CD14-positive monocyte (primary cell): ENCODE results near the gene EXT2. TPM values are rescaled to one million over a fixed set of nuclear protein-coding genes. Genes with fewer than 3 reads are reported as not detected.

Source experiments
- DNase-seq, 3 donors: peaks; one replicate each; pipeline ENCODE4 v3.0.0-alpha.2; 2011 to 2022
- H2AFZ ChIP-seq: 2 replicates; pipeline ENCODE4 v1.6.0; 2012; ENCODE audit warnings: mild to moderate bottlenecking, low read depth, low read length, inconsistent platforms; ENCODE audit not compliant: insufficient read depth, poor library complexity, severe bottlenecking
- H3K27ac ChIP-seq, 2 donors: 1 replicate in 1 of 2; 2 replicates in 1 of 2; pipeline ENCODE4 v1.5.1; 2012 to 2013; ENCODE audit warnings: low read length in 2 of 2, control low read depth in 1 of 2, inconsistent platforms in 1 of 2, low read depth in 1 of 2, mild to moderate bottlenecking in 1 of 2
- H3K27me3 ChIP-seq, 2 donors: one replicate each; pipeline versions ENCODE4 v1.6.0 to v1.6.1; 2011 to 2013; ENCODE audit warnings: low read length in 2 of 2; ENCODE audit not compliant: control insufficient read depth in 2 of 2, insufficient read depth in 2 of 2
- H3K36me3 ChIP-seq, 2 donors: replicated peaks in 1 of 2; 1 replicate in 1 of 2; 2 replicates in 1 of 2; pipeline versions ENCODE4 v1.5.1 to v1.6.1; 2012 to 2013; ENCODE audit warnings: low read length in 2 of 2, control low read depth in 1 of 2, inconsistent platforms in 1 of 2, mild to moderate bottlenecking in 1 of 2; ENCODE audit not compliant: insufficient read depth in 2 of 2, control insufficient read depth in 1 of 2
- H3K4me1 ChIP-seq, 2 donors: 1 replicate in 1 of 2; 2 replicates in 1 of 2; pipeline versions ENCODE4 v1.5.1 to v1.6.1; 2012 to 2013; ENCODE audit warnings: low read length in 2 of 2, control low read depth in 1 of 2, inconsistent platforms in 1 of 2, mild to moderate bottlenecking in 1 of 2, moderate library complexity in 1 of 2; ENCODE audit not compliant: insufficient read depth in 2 of 2, control insufficient read depth in 1 of 2
- H3K4me2 ChIP-seq: replicated peaks from 2 replicates; pipeline ENCODE3; 2012; ENCODE audit warnings: low read length, moderate library complexity, mild to moderate bottlenecking; ENCODE audit not compliant: poor library complexity, severe bottlenecking; ENCODE audit errors: extremely low read depth
- H3K4me3 ChIP-seq, 3 experiments: fragments of 200-600 bp in 1 of 3; sonication (generic) in 1 of 3; replicated peaks in 1 of 3; 1 replicate in 2 of 3; 2 replicates in 1 of 3; pipeline ENCODE4 v1.5.1; 2011 to 2013; ENCODE audit warnings: low read length in 3 of 3, mild to moderate bottlenecking in 3 of 3, control low read depth in 2 of 3, low read depth in 2 of 3, inconsistent platforms in 1 of 3, moderate library complexity in 1 of 3
- H3K79me2 ChIP-seq: 2 replicates; pipeline ENCODE4 v1.6.0; 2012; ENCODE audit warnings: mild to moderate bottlenecking, control low read depth, inconsistent platforms, low read length, moderate library complexity; ENCODE audit not compliant: insufficient read depth
- H3K9ac ChIP-seq: 2 replicates; pipeline ENCODE4 v1.6.0; 2017; ENCODE audit warnings: low read length, mild to moderate bottlenecking; ENCODE audit not compliant: insufficient read depth, poor library complexity, severe bottlenecking
- H3K9me3 ChIP-seq, 2 donors: replicated peaks in 1 of 2; 1 replicate in 1 of 2; 2 replicates in 1 of 2; pipeline versions ENCODE4 v1.5.1 to v1.6.1; 2012 to 2013; ENCODE audit warnings: low read length in 2 of 2, control low read depth in 1 of 2; ENCODE audit not compliant: control insufficient read depth in 1 of 2, insufficient read depth in 1 of 2
- H4K20me1 ChIP-seq: 2 replicates; pipeline ENCODE4 v1.6.0; 2012; ENCODE audit warnings: mild to moderate bottlenecking, low read length, control low read depth, moderate library complexity; ENCODE audit not compliant: insufficient read depth
- H3K27ac Mint-ChIP-seq, 7 donors: one replicate each; pipeline ENCODE4 v1.8.0; 2020; ENCODE audit warnings: mild to moderate bottlenecking in 7 of 7, mixed read lengths in 7 of 7, moderate library complexity in 6 of 7, inconsistent platforms in 2 of 7
- H3K27me3 Mint-ChIP-seq, 3 donors: one replicate each; pipeline ENCODE4 v1.8.0; 2021 to 2022; ENCODE audit warnings: low read depth in 3 of 3, mild to moderate bottlenecking in 3 of 3, mixed read lengths in 3 of 3, moderate library complexity in 3 of 3, inconsistent platforms in 1 of 3
- H3K36me3 Mint-ChIP-seq, 2 donors: one replicate each; pipeline ENCODE4 v1.8.0; 2020; ENCODE audit warnings: mixed read lengths in 2 of 2, inconsistent platforms in 1 of 2, mild to moderate bottlenecking in 1 of 2
- H3K4me1 Mint-ChIP-seq: one replicate; pipeline ENCODE4 v1.8.0; 2020; ENCODE audit warnings: mild to moderate bottlenecking, mixed read lengths
- H3K4me3 Mint-ChIP-seq, 2 donors: one replicate each; pipeline ENCODE4 v1.8.0; 2020; ENCODE audit warnings: mild to moderate bottlenecking in 2 of 2, mixed read lengths in 2 of 2, moderate library complexity in 1 of 2
- H3K9me3 Mint-ChIP-seq, 7 donors: one replicate each; pipeline ENCODE4 v1.8.0; 2020 to 2022; ENCODE audit warnings: mixed read lengths in 7 of 7, mild to moderate bottlenecking in 6 of 7, moderate library complexity in 6 of 7, inconsistent platforms in 2 of 7
- CTCF ChIP-seq: fragments of 200-600 bp; IDR thresholded peaks from one replicate; pipeline ENCODE4 v1.8.0; 2022; ENCODE audit warnings: antibody characterized with exemption, mild to moderate bottlenecking
- WGBS: methylation state at CpG from one replicate; pipeline ENCODE4 v1.1.5; 2013; ENCODE audit warnings: missing lambda C conversion rate; ENCODE audit not compliant: insufficient coverage; 5-methylcytosine and 5-hydroxymethylcytosine counted together
- intact Hi-C, 2 donors: fragments of 100-400 bp; cut with micrococcal nuclease; formaldehyde crosslinking; loops; one replicate each; pipeline versions ENCODE4 v1.15.0 to v1.15.1; 2023
- polyA plus RNA-seq, 3 donors: library from polyadenylated mRNA; depleted of rRNA in 1 of 3; unstranded in 2 of 3; stranded (reverse) in 1 of 3; fragments of 300-500 nt in 2 of 3; fragments of >200 nt in 1 of 3; fragmentation: Illumina TruSeq in 2 of 3; gene quantifications; 1 replicate in 2 of 3; 2 replicates in 1 of 3; pipeline ENCODE4 v1.2.3, GENCODE V29; 2012 to 2021

Gene EXT2
- polyA plus RNA-seq, 3 donors = 17.2 to 41.1 (median 34.2) TPM

DNA sequence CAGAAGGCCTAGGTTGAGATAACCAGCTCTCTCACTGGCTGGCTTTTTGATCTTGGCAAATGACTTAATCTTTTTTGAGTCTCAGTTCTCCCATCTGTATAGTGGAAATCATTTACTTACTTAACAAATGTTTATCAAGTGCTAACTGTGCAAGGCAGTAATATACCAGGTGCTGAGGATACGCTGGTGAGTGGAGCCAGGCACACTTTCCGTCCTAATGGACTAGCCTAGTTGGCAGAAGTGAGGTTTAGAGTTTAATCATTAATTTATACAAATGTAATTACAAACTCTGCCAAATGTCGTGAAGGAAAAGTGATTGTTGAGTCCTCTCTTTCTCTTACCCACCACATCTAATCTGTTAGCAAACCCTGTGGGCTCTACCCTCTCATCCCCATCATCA, 33.3 kb downstream of the EXT2 start:
- Mint-ChIP-seq H3K27ac (no peak overlapping the region), H3K9me3 (no peaks in the 10 kb centered on the region), H3K27me3 (peaks cover 0 to 2% (median 0%) of the 10 kb centered on the region in 3 donors), H3K4me3 (no peak overlapping the region), H3K4me1 (no peaks in the 10 kb centered on the region), H3K36me3 (peaks cover 80 to 81% of the 10 kb centered on the region in 2 donors)
- intact Hi-C loops = no loop called here
- H3K4me1 ChIP-seq = no peaks in the 10 kb centered on the region
- H3K27me3 ChIP-seq = no peaks in the 10 kb centered on the region
- no peaks in the 10 kb centered on the region for H3K79me2 ChIP-seq
- no peak for TF ChIP-seq CTCF
- no peak overlapping the region for H2AFZ ChIP-seq
- H3K4me2 ChIP-seq = no peak overlapping the region
- no CpG with 5 or more reads among the region's 3 CpGs for WGBS
- no peak for DNase-seq
- H3K9ac ChIP-seq = no peak overlapping the region
- H4K20me1 ChIP-seq = no peaks in the 10 kb centered on the region
- H3K27ac ChIP-seq = no peak overlapping the region
- H3K4me3 ChIP-seq = no peak overlapping the region
- no peaks in the 10 kb centered on the region for H3K9me3 ChIP-seq
- peaks cover 59 to 93% of the 10 kb centered on the region in 2 donors for H3K36me3 ChIP-seq

DNA sequence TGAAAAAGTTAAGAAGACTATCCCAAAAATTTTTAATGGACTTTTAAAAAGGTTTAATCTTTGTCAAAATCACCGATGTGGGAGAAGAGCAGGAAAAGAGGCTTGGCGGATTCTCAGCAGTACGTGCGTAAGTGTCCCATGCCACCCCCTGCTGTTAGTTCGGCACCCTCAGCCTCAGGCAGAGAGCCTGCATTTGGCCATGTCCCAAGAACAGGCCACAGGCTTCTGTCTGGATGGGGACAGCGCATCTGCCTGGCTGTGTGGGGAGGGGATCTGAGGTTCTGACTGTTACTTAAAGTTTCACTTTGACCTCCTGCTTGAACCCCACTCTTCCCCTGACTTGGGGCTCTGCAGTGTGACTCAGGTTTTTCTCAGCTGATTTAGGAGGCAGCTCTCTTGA, 35.3 kb downstream of the EXT2 start:
- Histone ChIP-seq H3K79me2 (no peaks in the 10 kb centered on the region), H3K4me3 (no peak overlapping the region), H3K36me3 (peaks cover 43 to 94% of the 10 kb centered on the region in 2 donors), H3K27ac (no peak overlapping the region), H3K4me1 (no peaks in the 10 kb centered on the region), H3K9me3 (no peaks in the 10 kb centered on the region), H4K20me1 (no peaks in the 10 kb centered on the region), H3K27me3 (no peaks in the 10 kb centered on the region), H3K4me2 (no peak overlapping the region), H3K9ac (no peak overlapping the region), H2AFZ (no peak overlapping the region)
- H3K36me3 Mint-ChIP-seq = peaks cover 74 to 76% of the 10 kb centered on the region in 2 donors
- no peaks in the 10 kb centered on the region for H3K9me3 Mint-ChIP-seq
- H3K27ac Mint-ChIP-seq = no peak overlapping the region
- peaks cover 0 to 2% (median 0%) of the 10 kb centered on the region in 3 donors for H3K27me3 Mint-ChIP-seq
- 95% methylated on average over 5 of the region's 6 CpGs for WGBS
- no peak for TF ChIP-seq CTCF
- H3K4me1 Mint-ChIP-seq = no peaks in the 10 kb centered on the region
- H3K4me3 Mint-ChIP-seq = no peak overlapping the region
- intact Hi-C loops = no loop called here
- DNase-seq = no peak
